Right kidney (tissue), 1 donor: ENCODE results near the gene HMGB2.

Experiments used
- DNase-seq: peaks from one replicate; pipeline ENCODE4 v3.0.0-alpha.2; 2016

Gene HMGB2

DNA sequence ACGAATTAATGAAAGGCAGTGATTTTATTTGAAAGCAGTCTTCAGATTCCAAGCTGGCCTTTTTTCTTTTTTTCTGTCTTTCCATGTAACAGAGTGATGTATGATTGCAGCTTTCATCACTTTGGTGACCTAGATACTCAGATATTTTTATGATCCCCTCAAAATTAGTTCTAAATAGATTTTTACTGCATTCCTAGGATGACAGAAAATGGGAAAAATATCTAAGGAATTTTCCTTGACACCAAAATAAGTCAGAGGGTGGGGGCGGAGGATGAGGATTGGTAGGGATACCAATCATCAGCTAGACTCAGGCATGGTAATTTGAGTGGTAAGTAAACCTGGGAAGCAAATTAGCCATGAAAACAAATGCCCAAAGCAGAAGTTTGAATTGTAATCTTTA, 11.9 kb upstream of the HMGB2 start:
- no peak for DNase-seq

DNA sequence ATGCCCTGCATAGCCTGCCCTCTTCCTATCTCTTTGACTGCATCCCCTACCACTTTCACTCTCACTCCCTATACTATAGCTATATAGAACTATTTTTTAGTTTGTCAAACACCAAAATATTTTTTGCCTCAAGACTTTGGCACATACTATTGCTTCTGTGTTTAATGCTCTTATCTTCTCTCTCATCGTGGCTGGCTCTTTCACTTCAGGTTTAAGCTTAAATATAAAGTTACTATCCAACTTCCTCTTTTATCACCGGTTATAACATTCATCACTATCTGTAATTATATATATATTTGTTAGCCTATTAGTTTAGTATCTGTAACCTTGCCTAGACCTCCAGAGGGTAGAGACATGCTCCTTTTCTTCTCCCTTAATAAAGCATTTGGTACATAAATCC, 11.5 kb upstream of the HMGB2 start:
- no peak for DNase-seq

DNA sequence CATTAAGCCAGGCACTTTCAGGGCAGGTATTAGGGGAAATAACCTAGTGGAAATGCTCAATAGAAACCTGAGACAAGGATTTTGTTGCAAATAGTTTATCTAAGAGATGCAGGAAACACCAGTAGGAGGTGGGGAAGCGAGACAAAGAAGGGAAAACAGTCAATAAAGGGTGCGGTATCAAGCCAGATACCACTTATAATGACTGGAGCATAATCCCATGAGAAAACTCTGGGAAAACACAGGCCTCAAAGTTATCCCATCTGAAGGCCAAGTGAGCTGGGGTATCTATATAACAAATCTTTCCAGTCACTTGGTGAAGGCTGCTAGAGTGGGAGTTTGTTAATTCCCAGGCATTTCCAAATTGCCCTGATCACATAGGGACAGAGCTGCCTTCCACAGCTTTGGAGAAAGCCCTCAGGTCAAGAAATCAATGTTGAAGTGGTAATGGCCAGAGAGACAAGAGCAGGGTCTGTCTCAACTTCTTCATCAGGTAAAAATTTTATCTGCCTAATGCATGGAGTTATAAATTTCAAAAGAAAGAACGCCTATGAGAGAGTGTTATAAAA, 9.8 kb upstream of the HMGB2 start:
- no peak for DNase-seq

DNA sequence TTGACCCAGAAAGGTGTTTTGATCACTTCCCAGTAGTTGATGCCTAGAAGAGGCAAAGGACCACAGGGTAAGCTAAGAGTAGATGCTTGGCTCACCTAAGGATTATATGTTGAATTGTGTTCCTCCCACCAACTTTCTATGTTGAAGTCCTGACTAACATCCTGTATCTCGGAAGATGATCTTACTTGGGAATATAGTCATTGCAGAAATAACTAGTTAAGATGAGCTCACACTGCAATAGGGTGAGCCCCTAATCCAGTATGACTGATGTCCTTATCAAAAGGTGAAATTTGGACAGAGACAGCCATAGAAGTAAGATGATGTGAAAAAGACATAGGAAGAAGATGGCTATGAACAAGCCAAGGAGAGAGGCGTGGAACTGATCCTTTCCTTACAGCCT, 3.3 kb upstream of the HMGB2 start:
- no peak for DNase-seq

- DNase-seq: peak; percentile 88
Observed at GRCh38 chr4:173334891-173335752, 964 bp upstream of the HMGB2 start.

DNA sequence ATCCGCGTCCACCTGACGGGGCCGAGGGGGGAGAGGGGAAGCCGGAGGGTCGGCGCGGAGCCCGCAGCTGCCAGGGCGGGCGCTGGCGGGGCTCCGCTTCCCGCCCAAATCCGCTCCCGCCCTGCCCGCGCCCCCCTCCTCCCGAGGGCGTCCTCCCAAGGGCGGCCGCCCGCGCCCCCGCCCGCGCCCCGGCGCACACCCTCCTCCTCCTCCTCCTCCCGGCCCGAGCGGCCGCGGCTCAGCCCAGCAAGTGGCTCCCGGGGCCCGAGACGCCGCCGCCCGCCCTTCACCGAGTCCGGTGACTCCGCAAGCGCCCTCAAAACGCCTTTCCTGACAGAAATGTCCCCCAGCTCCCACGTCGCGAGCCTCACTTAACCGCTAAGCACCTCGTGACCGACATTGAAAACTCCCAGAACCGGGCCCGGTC, 487 bp downstream of the HMGB2 start:
- DNase-seq: no peak

DNA sequence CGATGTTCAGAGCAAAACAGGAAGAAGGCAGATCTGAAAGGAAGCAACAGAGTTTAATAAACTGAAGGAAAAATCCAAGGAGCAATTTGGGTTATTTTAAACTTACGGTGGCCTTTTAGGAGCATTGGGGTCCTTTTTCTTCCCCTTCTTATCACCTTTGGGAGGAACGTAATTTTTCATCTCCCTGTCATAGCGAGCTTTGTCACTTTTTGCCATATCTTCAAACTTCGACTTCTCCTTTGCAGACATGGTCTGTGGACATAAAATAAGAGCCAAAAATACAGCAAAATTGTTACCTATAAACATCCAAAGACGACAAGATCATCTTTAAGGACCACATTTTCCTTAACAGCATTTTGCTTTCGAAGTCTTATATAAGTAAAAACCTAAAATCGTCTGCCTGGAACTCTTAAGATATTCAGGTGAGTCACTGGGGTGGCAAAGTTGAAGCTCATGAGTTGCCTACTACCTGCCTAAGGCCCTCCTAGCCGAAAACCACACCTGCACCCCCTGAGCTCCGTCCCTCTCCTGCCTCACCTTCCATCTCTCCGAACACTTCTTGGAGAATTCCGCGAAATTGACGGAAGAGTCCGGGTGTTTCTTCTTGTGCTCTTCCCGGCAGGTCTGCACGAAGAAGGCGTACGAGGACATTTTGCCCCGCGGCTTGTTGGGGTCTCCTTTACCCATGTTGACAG, 1.0 kb downstream of the HMGB2 start:
- DNase-seq: peak; percentile 68

GRCh38 chr4:173332021-173332487, 2.1 kb downstream of the HMGB2 start:
- no peak for DNase-seq

DNA sequence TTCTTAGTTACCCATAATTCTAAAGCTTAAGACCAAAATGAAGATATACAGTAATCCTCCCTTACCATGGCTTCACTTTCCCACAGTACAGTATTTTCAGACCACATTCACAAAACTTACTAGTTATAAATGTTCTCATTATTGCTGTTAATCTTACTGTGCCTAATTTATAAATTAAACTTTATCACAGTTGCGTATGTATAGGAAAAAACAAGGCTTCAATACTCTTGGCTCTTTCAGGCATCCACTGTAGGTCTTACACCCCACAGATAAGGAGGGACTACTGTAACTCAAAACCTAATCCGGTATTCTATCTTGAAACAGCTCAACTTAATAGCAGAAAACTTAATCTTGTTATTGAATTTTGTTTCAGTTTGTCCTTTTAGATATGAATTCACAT, 3.6 kb downstream of the HMGB2 start:
- DNase-seq: no peak

DNA sequence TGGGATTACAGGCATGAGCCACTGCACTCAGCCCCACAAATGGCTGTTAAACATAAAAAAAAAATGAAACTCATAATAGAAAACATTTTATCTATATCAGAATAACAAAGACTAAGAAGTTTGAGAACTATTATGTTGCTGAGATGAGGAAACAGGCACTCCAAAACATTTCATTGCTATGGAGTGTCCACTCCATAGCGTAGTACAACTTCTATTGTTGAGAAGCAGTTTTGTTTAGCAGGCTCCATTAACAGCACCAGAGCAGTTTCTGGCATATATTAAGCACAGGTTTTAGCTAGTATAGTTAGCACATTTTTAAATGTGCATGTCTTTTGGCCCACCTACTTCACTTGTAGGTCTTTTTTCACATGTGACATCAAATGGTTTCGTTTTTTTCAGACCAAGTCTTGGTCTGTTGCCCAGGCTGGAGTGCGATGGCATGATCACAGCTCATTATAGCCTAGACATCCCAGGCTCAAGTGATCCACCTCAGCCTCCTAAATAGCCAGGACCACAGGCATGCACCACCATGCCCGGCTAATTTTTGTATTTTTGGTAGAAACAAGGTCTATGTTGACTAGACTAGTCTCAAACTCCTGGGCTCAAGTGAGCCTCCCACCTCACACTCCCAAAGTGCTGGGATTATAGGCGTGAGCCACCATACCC, 5.8 kb downstream of the HMGB2 start:
- DNase-seq: no peak

GRCh38 chr4:173325007-173325736, 9.0 kb downstream of the HMGB2 start:
- no peak for DNase-seq

GRCh38 chr4:173319696-173320095, 14.5 kb downstream of the HMGB2 start:
- DNase-seq: no peak

DNA sequence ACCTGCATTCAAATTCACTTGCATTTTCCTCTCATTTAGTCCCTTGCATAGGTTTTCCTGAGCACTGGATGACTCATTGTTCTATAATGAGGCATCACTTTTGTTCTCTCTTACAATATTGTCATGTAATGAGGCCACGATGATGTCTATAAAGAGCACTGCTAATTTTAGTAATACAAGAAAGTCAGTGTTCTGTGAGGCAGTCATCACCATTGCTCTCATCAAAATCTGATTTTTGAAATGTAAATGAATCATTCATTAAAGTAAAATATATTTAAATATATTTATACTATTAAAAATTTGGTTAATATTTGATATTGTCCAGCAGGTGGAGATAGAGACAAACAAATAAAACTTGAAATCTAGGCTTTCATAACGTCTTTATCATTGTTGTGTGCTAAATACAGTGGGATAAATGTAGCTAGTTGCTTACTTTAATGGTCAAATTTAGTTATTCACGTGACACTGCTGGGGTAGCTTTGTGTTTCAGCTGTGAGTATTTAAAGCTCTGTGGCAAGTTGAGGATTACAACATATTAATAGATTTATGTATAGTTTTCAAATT, 15.4 kb downstream of the HMGB2 start:
- no peak for DNase-seq

DNA sequence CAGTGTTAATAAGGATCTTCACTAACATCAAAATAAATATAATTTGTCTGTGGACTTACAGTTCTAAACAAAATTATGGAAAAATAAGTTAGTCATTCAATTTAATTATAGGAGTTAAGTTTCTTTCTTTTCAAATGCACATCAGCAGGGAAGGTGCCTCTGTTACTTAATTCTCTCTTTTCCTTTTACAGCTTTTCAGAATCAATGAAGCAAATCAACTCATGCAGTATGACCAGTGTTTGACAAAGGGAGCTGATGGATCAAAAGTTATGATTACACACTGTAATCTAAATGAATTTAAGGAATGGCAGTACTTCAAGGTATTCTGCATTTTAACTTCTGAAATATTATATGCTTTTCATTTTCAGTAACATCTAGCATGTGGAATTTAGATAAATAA, 15.9 kb downstream of the HMGB2 start:
- no peak for DNase-seq

- no peak for DNase-seq
Observed at GRCh38 chr4:173317004-173317403, 17.2 kb downstream of the HMGB2 start.

GRCh38 chr4:173316060-173316459, 18.1 kb downstream of the HMGB2 start:
- DNase-seq: no peak

- no peak for DNase-seq
Observed at GRCh38 chr4:173314715-173315114, 19.4 kb downstream of the HMGB2 start.

DNA sequence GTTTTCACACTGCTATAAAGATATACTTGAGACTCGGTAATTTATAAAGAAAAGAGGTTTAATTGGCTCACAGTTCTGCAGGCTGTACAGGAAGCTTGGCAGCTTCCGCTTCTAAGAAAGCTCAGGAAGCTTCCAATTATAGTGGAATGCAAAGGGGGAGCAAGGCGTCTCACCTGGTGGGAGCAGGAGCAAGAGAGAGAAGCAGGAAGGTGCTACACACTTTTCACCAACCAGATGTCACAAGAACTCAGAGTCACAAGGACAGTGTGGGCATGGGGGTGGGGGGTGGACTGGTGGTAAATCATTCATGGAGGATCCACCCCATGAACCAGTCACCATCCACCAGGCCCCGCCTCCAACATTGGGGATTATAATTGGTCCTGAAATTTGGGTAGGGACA, 22.8 kb downstream of the HMGB2 start:
- DNase-seq: no peak

- no peak for DNase-seq
Observed at GRCh38 chr4:173307778-173308177, 26.4 kb downstream of the HMGB2 start.

- peak; percentile 12 for DNase-seq
Observed at GRCh38 chr4:173301518-173302201, 32.5 kb downstream of the HMGB2 start.

- DNase-seq: no peak
Observed at GRCh38 chr4:173294444-173294843, 39.7 kb downstream of the HMGB2 start.
